NCI-H146 treated with DMSO at 0.1 percent for 48 hours (cell line): ENCODE data around the gene GCFC2.

Experiments used
- DNase-seq: peaks from one replicate; lab custom pipeline; 2025; ENCODE audit not compliant: unreplicated experiment; lab: John Stamatoyannopoulos, UW

GCFC2 gene

DNA sequence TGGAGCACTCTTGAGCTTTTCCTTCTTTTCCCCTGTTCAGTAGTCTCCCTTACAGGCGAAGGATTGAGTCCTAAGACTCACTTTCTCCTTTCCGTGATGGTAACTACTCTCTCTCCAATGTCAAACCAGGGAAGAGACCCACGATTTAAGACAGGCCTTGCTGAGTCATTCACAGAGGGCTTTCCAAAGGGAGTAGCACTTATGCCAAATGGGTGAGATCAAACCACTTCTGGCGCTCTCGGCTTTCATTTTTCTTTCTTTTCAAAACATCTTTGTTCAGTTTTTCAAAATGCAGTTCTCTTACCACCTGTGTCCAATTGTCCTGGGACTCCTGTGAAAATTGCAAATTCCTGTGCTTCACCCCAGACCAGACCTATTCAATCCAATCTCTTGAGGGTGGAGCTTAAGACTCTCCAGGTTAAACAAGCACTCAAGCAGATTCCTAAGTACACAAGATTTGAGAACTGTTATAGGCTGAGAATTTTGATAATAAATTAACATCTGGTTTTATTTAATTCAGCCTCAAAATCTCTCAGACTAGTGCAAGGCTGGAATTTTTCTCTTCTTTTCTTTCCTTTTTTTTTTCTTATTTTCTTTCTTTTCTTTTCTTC, 78.5 kb downstream of the GCFC2 start:
- DNase-seq = no peak

GRCh38 chr2:75627902-75628504, 82.7 kb downstream of the GCFC2 start:
- peak; percentile 64 for DNase-seq

DNA sequence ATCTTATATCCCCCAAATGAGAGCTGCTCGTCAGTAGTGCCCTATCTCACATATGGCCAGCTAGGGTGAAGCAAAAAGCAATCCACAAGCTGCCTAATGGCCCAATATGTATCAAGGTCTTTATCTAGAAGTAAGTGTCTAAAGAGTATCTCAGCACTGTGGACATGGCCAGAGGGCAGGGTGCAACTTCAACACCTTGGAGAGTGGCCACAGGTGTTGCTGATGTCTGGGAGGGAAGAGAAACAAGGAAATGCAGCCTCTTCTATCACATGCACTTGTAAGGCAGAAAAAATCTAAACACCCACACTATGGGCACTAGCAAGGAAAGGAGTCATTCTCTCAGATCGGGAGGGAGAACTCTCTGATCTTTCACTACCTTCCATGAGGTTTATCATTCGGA, 87.8 kb downstream of the GCFC2 start:
- no peak for DNase-seq

GRCh38 chr2:75622500-75622899, 88.2 kb downstream of the GCFC2 start:
- no peak for DNase-seq

DNA sequence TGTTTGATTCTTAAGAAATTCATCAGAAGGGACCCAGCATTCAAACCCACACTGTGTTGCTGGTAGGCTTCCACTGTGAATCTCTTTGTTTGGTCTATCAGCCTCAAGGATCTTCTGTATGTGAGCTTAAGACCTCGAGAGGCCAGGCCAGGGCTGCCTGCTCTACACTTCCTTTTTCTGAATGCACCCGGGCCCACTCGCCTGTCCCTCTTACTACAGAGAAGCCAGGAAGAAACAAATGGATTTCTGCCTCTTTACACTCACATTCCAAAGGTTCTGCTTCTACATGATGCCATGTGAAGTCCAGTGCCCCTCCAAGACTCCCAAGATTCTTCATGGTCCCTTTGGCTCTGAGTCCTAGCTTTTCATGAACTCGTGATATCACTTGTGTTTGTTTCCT, 89.5 kb downstream of the GCFC2 start:
- DNase-seq = no peak

DNA sequence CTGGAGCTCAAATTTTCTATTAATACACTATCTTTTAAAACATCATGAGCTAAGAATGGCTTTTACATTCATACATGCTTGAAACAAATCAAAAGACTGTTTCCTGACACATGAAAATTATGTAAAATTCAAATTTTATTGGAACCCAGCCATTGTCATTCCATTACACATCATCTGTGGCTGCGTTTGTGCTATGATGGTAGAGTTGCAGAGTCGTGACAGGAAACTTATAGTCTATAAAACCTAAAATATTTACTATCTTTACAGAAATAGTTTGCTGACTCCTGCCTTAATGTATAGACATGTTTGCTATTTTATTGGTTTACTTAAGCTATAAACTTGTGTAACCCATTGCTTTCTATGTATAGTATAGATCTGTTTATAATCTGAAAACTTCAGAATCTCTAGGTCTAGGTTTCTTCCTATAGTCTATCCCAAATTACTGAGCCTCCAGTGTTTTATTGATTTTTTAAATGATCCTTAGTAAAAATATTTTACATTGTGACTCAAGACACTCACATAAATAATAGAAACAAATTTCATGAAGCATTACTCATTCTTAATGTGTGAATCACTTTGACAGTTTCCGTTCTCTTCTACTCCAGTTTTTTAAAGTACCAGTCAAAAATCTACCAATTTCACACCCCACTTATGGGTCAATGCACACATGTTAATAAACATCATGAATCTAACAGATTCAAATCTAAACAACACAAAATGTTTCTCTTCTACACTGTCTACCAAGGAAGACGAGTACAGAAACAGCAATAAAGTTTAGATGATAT, 90.6 kb downstream of the GCFC2 start:
- DNase-seq = no peak

DNA sequence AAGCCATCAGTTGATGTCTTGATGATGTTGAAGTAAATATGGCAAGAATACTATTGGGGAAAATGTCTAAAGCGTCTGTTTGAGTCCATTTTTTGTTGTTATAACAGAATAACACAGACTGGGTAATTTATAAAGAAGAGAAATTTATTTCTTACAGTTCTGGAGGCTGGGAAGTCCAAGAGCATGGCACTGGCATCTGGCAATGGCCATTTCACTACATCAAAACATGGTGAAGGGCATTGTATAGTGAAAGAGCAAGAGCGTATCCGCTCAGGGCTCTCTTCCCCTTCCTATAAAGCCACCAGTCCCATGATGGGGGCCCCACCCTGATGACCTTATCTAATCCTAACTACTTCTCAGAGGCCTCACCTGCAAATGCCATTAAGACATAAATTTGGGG, 93.8 kb downstream of the GCFC2 start:
- DNase-seq = no peak

DNA sequence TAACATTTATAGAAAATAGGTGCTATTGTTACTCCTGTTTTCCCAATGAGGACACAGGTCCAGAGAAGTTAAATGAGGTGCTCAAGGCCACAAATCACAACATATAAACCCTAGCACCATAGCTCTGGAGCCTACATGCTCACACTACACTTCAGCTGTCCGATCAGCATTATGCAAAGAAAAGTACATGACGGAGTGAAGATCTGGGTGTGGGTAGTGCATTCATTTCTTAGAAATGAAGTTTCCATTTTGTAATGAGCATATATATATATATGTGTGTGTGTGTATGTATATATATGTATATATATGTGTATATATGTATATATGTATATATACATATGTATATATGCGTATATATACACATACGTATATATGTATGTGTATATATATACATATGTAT, 94.3 kb downstream of the GCFC2 start:
- no peak for DNase-seq

DNA sequence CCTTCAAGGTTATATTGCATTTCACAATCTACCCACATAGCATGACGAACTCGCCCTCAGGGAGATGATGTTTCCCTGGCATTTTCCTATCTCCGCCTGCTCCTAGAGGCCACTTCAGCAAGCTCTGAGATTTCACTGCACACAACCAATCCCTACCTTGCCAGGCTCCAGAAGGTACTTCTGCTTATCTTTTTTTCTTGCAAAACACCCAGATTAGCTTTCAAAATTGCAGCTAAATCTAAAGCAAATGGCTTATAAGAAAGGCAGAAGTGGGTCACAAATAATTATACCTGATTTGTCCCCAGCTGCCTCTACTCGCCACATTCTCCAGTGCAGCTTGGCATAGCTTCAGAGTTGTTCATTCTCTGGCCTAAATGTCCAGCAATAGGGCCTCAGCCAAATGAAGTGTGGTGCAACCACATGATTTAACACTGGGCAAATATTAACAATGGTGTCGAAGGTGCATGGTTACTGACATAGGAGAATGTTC, 96.5 kb downstream of the GCFC2 start:
- no peak for DNase-seq

- DNase-seq = no peak
Observed at GRCh38 chr2:75612862-75613243, 97.9 kb downstream of the GCFC2 start.
